HL-60 (cell line): ENCODE results near the gene IQGAP2.

Source experiments
- DNase-seq, 2 experiments: peaks; one replicate each; pipeline ENCODE4 v3.0.0-alpha.2; 2010 to 2020; ENCODE audit warnings: low read depth in 1 of 2, low spot score in 1 of 2
- H3K27ac ChIP-seq: fragments of 250-450 bp; sonication (Bioruptor Pico); replicated peaks from 2 replicates; pipeline ENCODE4 v1.5.1; 2020; ENCODE audit warnings: mild to moderate bottlenecking, moderate library complexity
- H3K27me3 ChIP-seq: fragments of 250-450 bp; sonication (Bioruptor Pico); 2 replicates; pipeline ENCODE4 v1.5.1; 2021; ENCODE audit warnings: mild to moderate bottlenecking, moderate library complexity; ENCODE audit not compliant: insufficient read depth, poor library complexity, severe bottlenecking
- H3K4me3 ChIP-seq: replicated peaks from 2 replicates; pipeline ENCODE4 v1.5.1; 2011; ENCODE audit warnings: mild to moderate bottlenecking, control low read depth, low read length; ENCODE audit not compliant: insufficient read depth
- CTCF ChIP-seq: IDR thresholded peaks from one replicate; pipeline ENCODE4 v1.5.1; 2011; ENCODE audit warnings: low read length, control low read depth, inconsistent platforms; ENCODE audit not compliant: insufficient read depth
- GABPA ChIP-seq: IDR thresholded peaks from 2 replicates; pipeline ENCODE4 v1.6.1; 2012; ENCODE audit warnings: low read depth
- POLR2AphosphoS5 ChIP-seq: IDR thresholded peaks from 2 replicates; pipeline ENCODE4 v1.6.1; 2012; ENCODE audit warnings: low read depth
- SPI1 ChIP-seq: IDR thresholded peaks from 2 replicates; pipeline ENCODE4 v1.6.1; 2012; ENCODE audit warnings: low read depth, mild to moderate bottlenecking, borderline replicate concordance
- TF ChIP-seq, protein P1 (sequence below): IDR thresholded peaks from 2 replicates; pipeline ENCODE4 v1.6.1; 2012; ENCODE audit warnings: low read depth; ENCODE audit not compliant: insufficient replicate concordance

Gene IQGAP2

GRCh38 chr5:76378355-76378754, 24.7 kb upstream of the IQGAP2 start:
- no peaks in the 10 kb centered on the region for H3K27me3 ChIP-seq
- DNase-seq: no peak
- H3K27ac ChIP-seq: no peak overlapping the region
- TF ChIP-seq SPI1 (no peak), CTCF (no peak), POLR2AphosphoS5 (no peak), GABPA (no peak)
- TF ChIP-seq, protein P1, sequence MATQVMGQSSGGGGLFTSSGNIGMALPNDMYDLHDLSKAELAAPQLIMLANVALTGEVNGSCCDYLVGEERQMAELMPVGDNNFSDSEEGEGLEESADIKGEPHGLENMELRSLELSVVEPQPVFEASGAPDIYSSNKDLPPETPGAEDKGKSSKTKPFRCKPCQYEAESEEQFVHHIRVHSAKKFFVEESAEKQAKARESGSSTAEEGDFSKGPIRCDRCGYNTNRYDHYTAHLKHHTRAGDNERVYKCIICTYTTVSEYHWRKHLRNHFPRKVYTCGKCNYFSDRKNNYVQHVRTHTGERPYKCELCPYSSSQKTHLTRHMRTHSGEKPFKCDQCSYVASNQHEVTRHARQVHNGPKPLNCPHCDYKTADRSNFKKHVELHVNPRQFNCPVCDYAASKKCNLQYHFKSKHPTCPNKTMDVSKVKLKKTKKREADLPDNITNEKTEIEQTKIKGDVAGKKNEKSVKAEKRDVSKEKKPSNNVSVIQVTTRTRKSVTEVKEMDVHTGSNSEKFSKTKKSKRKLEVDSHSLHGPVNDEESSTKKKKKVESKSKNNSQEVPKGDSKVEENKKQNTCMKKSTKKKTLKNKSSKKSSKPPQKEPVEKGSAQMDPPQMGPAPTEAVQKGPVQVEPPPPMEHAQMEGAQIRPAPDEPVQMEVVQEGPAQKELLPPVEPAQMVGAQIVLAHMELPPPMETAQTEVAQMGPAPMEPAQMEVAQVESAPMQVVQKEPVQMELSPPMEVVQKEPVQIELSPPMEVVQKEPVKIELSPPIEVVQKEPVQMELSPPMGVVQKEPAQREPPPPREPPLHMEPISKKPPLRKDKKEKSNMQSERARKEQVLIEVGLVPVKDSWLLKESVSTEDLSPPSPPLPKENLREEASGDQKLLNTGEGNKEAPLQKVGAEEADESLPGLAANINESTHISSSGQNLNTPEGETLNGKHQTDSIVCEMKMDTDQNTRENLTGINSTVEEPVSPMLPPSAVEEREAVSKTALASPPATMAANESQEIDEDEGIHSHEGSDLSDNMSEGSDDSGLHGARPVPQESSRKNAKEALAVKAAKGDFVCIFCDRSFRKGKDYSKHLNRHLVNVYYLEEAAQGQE: no peak
- H3K4me3 ChIP-seq: no peak overlapping the region

DNA sequence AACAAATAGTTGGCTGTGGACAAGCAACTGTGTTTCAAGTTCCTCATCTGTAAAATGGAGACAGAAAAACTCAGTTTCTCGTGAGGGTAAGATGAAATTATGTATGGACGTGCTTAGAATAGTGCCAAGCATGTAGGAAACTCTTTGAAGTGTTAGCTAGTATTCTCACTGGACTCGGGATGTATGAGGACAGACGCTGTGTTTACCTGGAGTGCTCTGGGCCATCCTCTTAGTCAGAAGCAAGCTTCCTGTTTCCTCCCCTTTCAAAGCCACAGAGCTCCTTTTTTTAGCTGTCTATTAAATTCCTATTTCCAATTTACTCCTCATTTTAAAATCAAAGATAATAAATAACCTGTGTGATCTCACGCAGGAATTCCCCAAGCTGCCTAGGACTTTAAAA, 23.8 kb upstream of the IQGAP2 start:
- Histone ChIP-seq H3K27me3 (no peaks in the 10 kb centered on the region), H3K27ac (no peak overlapping the region), H3K4me3 (no peak overlapping the region)
- no peak for DNase-seq
- TF ChIP-seq, protein P1: no peak
- TF ChIP-seq GABPA (no peak), SPI1 (no peak), CTCF (no peak), POLR2AphosphoS5 (no peak)

- DNase-seq: no peak
- H3K27me3 ChIP-seq: no peaks in the 10 kb centered on the region
- no peak for TF ChIP-seq SPI1
- no peak overlapping the region for H3K4me3 ChIP-seq
- no peak overlapping the region for H3K27ac ChIP-seq
Measured at GRCh38 chr5:76379855-76380254, 23.2 kb upstream of the IQGAP2 start.

GRCh38 chr5:76380346-76381066, 22.6 kb upstream of the IQGAP2 start:
- H3K4me3 ChIP-seq: no peak overlapping the region
- no peak overlapping the region for H3K27ac ChIP-seq
- H3K27me3 ChIP-seq: no peaks in the 10 kb centered on the region
- no peak for DNase-seq
- TF ChIP-seq CTCF (no peak), SPI1 (no peak), GABPA (no peak), POLR2AphosphoS5 (no peak)
- TF ChIP-seq, protein P1: no peak
